Skeletal muscle satellite cell (primary cell): ENCODE data around the gene FOXJ1.

ENCODE experiments used
- H3K27me3 ChIP-seq: 2 replicates; pipeline ENCODE4 v1.7.0; 2013; ENCODE audit warnings: low read length; ENCODE audit not compliant: control insufficient read depth, insufficient read depth
- H3K36me3 ChIP-seq: 2 replicates; pipeline ENCODE4 v1.7.0; 2013; ENCODE audit warnings: mild to moderate bottlenecking, control low read depth, low read length; ENCODE audit not compliant: insufficient read depth
- H3K4me1 ChIP-seq: 2 replicates; pipeline ENCODE4 v1.7.0; 2013; ENCODE audit warnings: low read length; ENCODE audit not compliant: control insufficient read depth, insufficient read depth
- H3K4me2 ChIP-seq: 2 replicates; pipeline ENCODE4 v1.7.0; 2013; ENCODE audit warnings: mild to moderate bottlenecking, low read length
- H3K4me3 ChIP-seq: 2 replicates; pipeline ENCODE4 v1.7.0; 2013; ENCODE audit warnings: low read length
- H3K9ac ChIP-seq: 2 replicates; pipeline ENCODE4 v1.7.0; 2013; ENCODE audit warnings: mild to moderate bottlenecking, low read depth, low read length, moderate library complexity
- H3K9me3 ChIP-seq: replicated peaks from 2 replicates; pipeline ENCODE4 v1.7.0; 2013; ENCODE audit warnings: mild to moderate bottlenecking, control low read depth, low read length

FOXJ1 gene

DNA sequence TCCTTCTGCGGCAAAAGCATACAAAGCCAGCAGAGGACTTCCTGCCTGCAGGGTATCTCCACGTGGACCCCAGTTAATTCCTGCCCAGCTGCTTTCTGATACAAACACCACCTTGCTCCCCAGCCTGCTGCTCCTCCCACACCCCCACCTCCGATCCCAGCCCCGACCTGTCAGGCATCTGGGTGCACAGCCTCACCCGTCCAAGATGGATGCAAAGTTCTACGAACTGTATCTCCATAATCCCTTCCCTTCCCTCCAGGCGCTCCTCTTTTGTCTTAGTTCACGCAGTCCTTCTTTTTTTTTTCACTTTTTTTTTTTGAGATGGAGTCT is 15.6 kb upstream of the FOXJ1 start:
- Histone ChIP-seq H3K9me3 (no peaks in the 10 kb centered on the region), H3K27me3 (peaks cover 64% of the 10 kb centered on the region), H3K4me3 (no peak overlapping the region), H3K36me3 (no peaks in the 10 kb centered on the region), H3K9ac (no peak overlapping the region), H3K4me2 (no peak overlapping the region), H3K4me1 (no peaks in the 10 kb centered on the region)

- Histone ChIP-seq H3K9me3 (no peaks in the 10 kb centered on the region), H3K27me3 (peaks cover 64% of the 10 kb centered on the region), H3K4me1 (no peaks in the 10 kb centered on the region), H3K4me3 (no peak overlapping the region), H3K9ac (no peak overlapping the region), H3K4me2 (no peak overlapping the region), H3K36me3 (no peaks in the 10 kb centered on the region)
Measured at GRCh38 chr17:76155988-76156661, 15.1 kb upstream of the FOXJ1 start.

DNA sequence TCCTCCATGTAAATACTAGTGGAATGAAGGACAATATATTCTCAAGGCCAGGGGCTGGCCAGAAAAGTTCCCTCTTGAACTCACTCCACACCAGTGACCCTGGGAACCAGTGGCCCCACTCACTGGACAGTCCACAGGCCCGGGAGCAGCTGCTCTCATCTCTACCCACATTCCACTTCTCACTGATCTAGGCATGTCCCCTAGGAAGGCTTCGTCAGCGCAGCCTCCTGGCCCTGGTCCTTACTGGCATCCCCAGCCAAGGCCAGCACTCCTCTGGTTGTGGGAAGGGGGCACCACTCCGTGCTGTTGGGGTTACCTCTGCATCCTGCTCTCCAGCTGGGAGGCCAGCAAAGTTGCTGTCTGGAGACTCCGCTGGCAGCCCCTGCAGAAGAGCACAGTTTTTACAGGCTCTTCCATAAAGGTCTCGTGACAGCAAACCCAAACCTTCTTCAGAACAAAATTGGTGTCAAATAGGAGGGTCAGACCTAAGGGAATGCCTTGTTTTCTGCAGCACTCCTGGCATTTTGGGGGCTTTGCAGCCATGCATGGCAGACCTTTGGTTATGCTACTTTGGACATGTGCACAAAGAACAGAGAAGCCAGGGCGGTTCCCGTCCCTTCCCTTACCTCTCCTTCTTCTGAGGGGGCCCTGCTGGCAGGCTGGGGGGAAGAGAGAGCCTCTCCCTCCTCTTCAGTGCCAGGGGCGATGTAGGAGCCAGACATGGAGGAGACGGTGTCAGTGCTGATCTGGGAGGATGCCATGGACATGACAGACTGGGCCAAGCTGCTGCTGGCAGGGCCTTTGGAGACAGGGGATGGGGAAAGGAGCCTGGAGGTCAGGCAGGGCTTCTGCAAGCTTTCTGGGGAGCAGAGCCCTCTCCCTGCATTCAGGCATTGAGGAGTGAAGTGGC is 14.1 kb upstream of the FOXJ1 start:
- Histone ChIP-seq H3K4me3 (no peak overlapping the region), H3K27me3 (peaks cover 64% of the 10 kb centered on the region), H3K9ac (no peak overlapping the region), H3K4me2 (no peak overlapping the region), H3K9me3 (no peaks in the 10 kb centered on the region), H3K4me1 (no peaks in the 10 kb centered on the region), H3K36me3 (no peaks in the 10 kb centered on the region)

DNA sequence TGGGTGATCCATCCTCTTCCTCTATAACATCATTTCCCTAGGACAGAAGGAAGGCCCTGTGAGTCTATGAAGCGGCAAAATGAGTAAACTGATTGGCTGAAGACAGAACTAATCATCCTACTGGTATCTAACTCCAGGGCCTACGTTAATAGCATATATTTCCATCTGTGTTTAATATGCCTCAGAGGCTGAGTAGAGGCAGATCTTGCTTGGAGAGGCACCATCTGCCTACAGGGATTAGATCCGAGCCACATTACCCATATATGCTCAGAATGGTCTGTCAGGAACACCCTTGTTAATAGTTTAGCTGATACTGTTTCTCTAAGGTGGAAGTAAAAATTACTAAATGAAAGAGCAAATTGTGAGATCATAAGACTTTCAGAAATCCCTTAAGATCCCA is 13.2 kb upstream of the FOXJ1 start:
- Histone ChIP-seq H3K4me3 (no peak overlapping the region), H3K9me3 (no peaks in the 10 kb centered on the region), H3K36me3 (no peaks in the 10 kb centered on the region), H3K4me2 (no peak overlapping the region), H3K4me1 (no peaks in the 10 kb centered on the region), H3K9ac (no peak overlapping the region), H3K27me3 (peaks cover 64% of the 10 kb centered on the region)

DNA sequence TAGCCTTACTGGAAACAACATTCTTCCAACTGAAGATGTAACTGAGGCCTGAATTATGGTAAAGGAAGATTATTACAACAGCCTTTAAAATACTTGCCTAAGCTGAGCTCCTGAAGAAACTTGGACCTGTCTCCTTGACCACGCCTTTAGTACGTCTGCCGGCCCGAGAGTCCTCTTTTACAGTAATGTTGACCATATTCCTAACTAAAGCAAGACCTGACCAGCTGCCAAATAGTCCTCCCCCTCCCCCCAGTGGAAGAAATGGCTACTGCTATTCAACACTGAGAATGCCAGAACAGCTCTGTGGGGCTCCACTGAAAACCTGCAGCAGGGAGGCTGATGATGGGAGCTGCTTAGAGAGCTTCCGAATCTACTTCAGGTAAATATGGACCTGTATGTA is 12.6 kb upstream of the FOXJ1 start:
- peaks cover 64% of the 10 kb centered on the region for H3K27me3 ChIP-seq
- no peaks in the 10 kb centered on the region for H3K4me1 ChIP-seq
- no peaks in the 10 kb centered on the region for H3K9me3 ChIP-seq
- H3K9ac ChIP-seq, result no peak overlapping the region
- H3K4me2 ChIP-seq, result no peak overlapping the region
- H3K36me3 ChIP-seq, result no peaks in the 10 kb centered on the region
- H3K4me3 ChIP-seq, result no peak overlapping the region

GRCh38 chr17:76153202-76153601 is 12.2 kb upstream of the FOXJ1 start:
- Histone ChIP-seq H3K4me1 (no peaks in the 10 kb centered on the region), H3K36me3 (no peaks in the 10 kb centered on the region), H3K9me3 (no peaks in the 10 kb centered on the region), H3K27me3 (peaks cover 60% of the 10 kb centered on the region), H3K4me3 (no peak overlapping the region), H3K4me2 (no peak overlapping the region), H3K9ac (no peak overlapping the region)

DNA sequence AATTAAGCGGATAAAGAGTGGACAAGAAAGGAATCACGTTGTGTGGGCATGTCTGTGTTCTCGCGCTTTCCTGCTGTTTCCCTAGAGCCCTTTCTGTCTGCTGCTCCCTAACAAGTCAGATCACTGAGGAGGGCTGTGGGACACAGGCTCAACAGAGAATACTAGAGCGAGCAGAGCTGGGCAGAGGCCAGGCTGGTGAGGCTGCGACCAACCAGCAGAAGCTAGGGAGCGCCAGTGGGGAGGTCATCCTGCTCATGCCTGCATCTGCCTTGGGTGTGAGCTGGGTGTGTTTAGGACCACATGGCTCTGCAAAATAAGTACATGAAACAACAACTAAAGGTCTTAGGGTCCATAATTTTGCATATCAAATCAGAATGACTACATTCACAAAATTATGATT is 11.5 kb upstream of the FOXJ1 start:
- no peaks in the 10 kb centered on the region for H3K4me1 ChIP-seq
- no peaks in the 10 kb centered on the region for H3K36me3 ChIP-seq
- no peak overlapping the region for H3K9ac ChIP-seq
- H3K9me3 ChIP-seq, result no peaks in the 10 kb centered on the region
- no peak overlapping the region for H3K4me2 ChIP-seq
- H3K27me3 ChIP-seq, result peaks cover 54% of the 10 kb centered on the region
- H3K4me3 ChIP-seq, result no peak overlapping the region

DNA sequence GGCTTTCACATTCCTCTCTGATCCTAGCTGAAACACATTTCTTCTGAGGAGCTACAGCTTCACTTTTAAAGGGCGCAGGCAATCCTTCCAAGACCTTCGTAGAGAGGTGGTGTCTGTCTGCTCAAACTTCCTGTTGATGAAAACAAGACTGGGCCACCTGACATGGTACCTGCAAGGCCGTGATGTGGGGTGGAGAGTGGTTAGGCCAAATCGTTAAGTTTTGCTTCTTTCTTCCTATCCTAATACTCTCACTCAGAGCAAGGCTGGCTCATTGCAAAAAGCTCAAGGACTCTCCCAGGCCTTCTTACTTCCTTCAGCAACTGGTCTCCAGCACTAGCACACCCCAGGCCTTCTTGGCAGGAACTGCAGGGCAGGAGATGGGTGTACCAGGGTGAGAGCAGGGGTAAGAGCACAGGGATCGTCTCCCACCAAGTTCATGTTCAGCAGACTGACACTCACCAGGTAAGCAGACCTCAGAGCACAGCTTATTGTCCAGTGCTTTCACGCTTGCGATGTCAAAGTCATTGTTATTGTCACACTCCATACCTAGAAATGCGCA is 10.9 kb upstream of the FOXJ1 start:
- Histone ChIP-seq H3K36me3 (no peaks in the 10 kb centered on the region), H3K4me3 (no peak overlapping the region), H3K4me2 (no peak overlapping the region), H3K9me3 (no peaks in the 10 kb centered on the region), H3K9ac (no peak overlapping the region), H3K4me1 (no peaks in the 10 kb centered on the region), H3K27me3 (peaks cover 49% of the 10 kb centered on the region)

GRCh38 chr17:76150712-76151622 is 9.9 kb upstream of the FOXJ1 start:
- no peak overlapping the region for H3K9ac ChIP-seq
- no peak overlapping the region for H3K4me3 ChIP-seq
- no peaks in the 10 kb centered on the region for H3K9me3 ChIP-seq
- no peaks in the 10 kb centered on the region for H3K36me3 ChIP-seq
- H3K4me2 ChIP-seq, result no peak overlapping the region
- no peaks in the 10 kb centered on the region for H3K4me1 ChIP-seq
- peaks cover 50% of the 10 kb centered on the region for H3K27me3 ChIP-seq

- no peak overlapping the region for H3K4me2 ChIP-seq
- no peaks in the 10 kb centered on the region for H3K36me3 ChIP-seq
- H3K27me3 ChIP-seq, result peaks cover 38% of the 10 kb centered on the region
- H3K4me3 ChIP-seq, result no peak overlapping the region
- H3K9ac ChIP-seq, result no peak overlapping the region
- H3K4me1 ChIP-seq, result no peaks in the 10 kb centered on the region
- H3K9me3 ChIP-seq, result no peaks in the 10 kb centered on the region
Measured at GRCh38 chr17:76149214-76149613, 8.2 kb upstream of the FOXJ1 start.

GRCh38 chr17:76148015-76148326 is 6.9 kb upstream of the FOXJ1 start:
- H3K4me2 ChIP-seq, result no peak overlapping the region
- no peaks in the 10 kb centered on the region for H3K36me3 ChIP-seq
- H3K4me1 ChIP-seq, result no peaks in the 10 kb centered on the region
- no peaks in the 10 kb centered on the region for H3K9me3 ChIP-seq
- no peak overlapping the region for H3K9ac ChIP-seq
- H3K4me3 ChIP-seq, result no peak overlapping the region
- H3K27me3 ChIP-seq, result peaks cover 41% of the 10 kb centered on the region
